Liver (tissue), 9 donors: ENCODE measurements around the gene USH2A. TPM values are rescaled to one million over a fixed set of nuclear protein-coding genes. Genes with fewer than 3 reads are reported as not detected.

Experiments used
- DNase-seq: peaks from one replicate; pipeline ENCODE4 v3.0.0-alpha.2; 2017; ENCODE audit warnings: low spot score
- H3K27ac ChIP-seq, 2 donors: one replicate each; pipeline ENCODE4 v1.7.0; 2013; ENCODE audit warnings: inconsistent platforms in 2 of 2, low read length in 2 of 2, control low read depth in 1 of 2, low read depth in 1 of 2, mild to moderate bottlenecking in 1 of 2
- H3K27me3 ChIP-seq, 4 donors: one replicate each; pipeline versions ENCODE4 v1.6.1 to v1.7.0; 2013; ENCODE audit warnings: low read length in 3 of 4, inconsistent platforms in 1 of 4, mild to moderate bottlenecking in 1 of 4, moderate library complexity in 1 of 4; ENCODE audit not compliant: control insufficient read depth in 4 of 4, insufficient read depth in 4 of 4
- H3K36me3 ChIP-seq, 4 donors: one replicate each; pipeline versions ENCODE4 v1.6.1 to v1.7.0; 2013; ENCODE audit warnings: low read length in 3 of 4, mild to moderate bottlenecking in 3 of 4, low read depth in 1 of 4, moderate library complexity in 1 of 4; ENCODE audit not compliant: control insufficient read depth in 4 of 4, insufficient read depth in 3 of 4
- H3K4me1 ChIP-seq, 4 donors: one replicate each; pipeline versions ENCODE4 v1.6.1 to v1.7.0; 2013; ENCODE audit warnings: low read length in 3 of 4, mild to moderate bottlenecking in 3 of 4, moderate library complexity in 1 of 4; ENCODE audit not compliant: control insufficient read depth in 4 of 4, insufficient read depth in 4 of 4
- H3K4me3 ChIP-seq, 3 donors: one replicate each; pipeline versions ENCODE4 v1.6.1 to v1.7.0; 2013; ENCODE audit warnings: low read length in 3 of 3, control low read depth in 1 of 3, low read depth in 1 of 3, mild to moderate bottlenecking in 1 of 3
- H3K9ac ChIP-seq, 2 donors: one replicate each; pipeline ENCODE4 v1.7.0; 2013; ENCODE audit warnings: low read length in 2 of 2, mild to moderate bottlenecking in 2 of 2, moderate library complexity in 2 of 2, control low read depth in 1 of 2, low read depth in 1 of 2
- H3K9me3 ChIP-seq, 4 donors: one replicate each; pipeline versions ENCODE4 v1.6.1 to v1.7.0; 2013; ENCODE audit warnings: low read length in 3 of 4; ENCODE audit not compliant: control insufficient read depth in 4 of 4
- ATF3 ChIP-seq: IDR thresholded peaks from 2 replicates; pipeline ENCODE4 v1.6.1; 2016; ENCODE audit warnings: antibody characterized with exemption
- CTCF ChIP-seq: fragments of 150-350 bp; IDR thresholded peaks from 2 replicates; pipeline ENCODE4 v1.5.1; 2017; ENCODE audit warnings: improper control_type of control experiment, low read depth, low read length; ENCODE audit not compliant: missing input control
- EGR1 ChIP-seq, 2 donors: IDR thresholded peaks; 2 replicates each; pipeline ENCODE4 v1.6.1; 2016 to 2018; ENCODE audit warnings: antibody characterized with exemption in 2 of 2, low read depth in 2 of 2
- FOXA1 ChIP-seq: IDR thresholded peaks from 2 replicates; pipeline ENCODE4 v1.6.1; 2016; ENCODE audit warnings: antibody characterized with exemption
- FOXA2 ChIP-seq: IDR thresholded peaks from 2 replicates; pipeline ENCODE4 v1.6.1; 2016; ENCODE audit warnings: antibody characterized with exemption
- GABPA ChIP-seq, 2 donors: IDR thresholded peaks in 1 of 2; conservative IDR thresholded peaks in 1 of 2; 2 replicates each; pipeline ENCODE4 v1.6.1; 2016; ENCODE audit warnings: antibody characterized with exemption in 2 of 2, mild to moderate bottlenecking in 1 of 2, moderate library complexity in 1 of 2
- HNF4A ChIP-seq, 2 donors: conservative IDR thresholded peaks; 2 replicates each; pipeline ENCODE4 v1.6.1; 2016; ENCODE audit warnings: antibody characterized with exemption in 2 of 2, mild to moderate bottlenecking in 2 of 2
- HNF4G ChIP-seq: IDR thresholded peaks from 2 replicates; pipeline ENCODE4 v1.6.1; 2016; ENCODE audit warnings: antibody characterized with exemption
- JUND ChIP-seq, 2 donors: IDR thresholded peaks; 2 replicates each; pipeline ENCODE4 v1.6.1; 2016; ENCODE audit warnings: antibody characterized with exemption in 2 of 2
- MAX ChIP-seq: IDR thresholded peaks from 2 replicates; pipeline ENCODE4 v1.6.1; 2016; ENCODE audit warnings: antibody characterized with exemption
- NR2F2 ChIP-seq: IDR thresholded peaks from 2 replicates; pipeline ENCODE4 v1.6.1; 2016; ENCODE audit warnings: antibody characterized with exemption
- RAD21 ChIP-seq, 2 donors: IDR thresholded peaks; 2 replicates each; pipeline ENCODE4 v1.6.1; 2016; ENCODE audit warnings: antibody characterized with exemption in 2 of 2, mild to moderate bottlenecking in 2 of 2
- REST ChIP-seq: IDR thresholded peaks from 2 replicates; pipeline ENCODE4 v1.6.1; 2016; ENCODE audit warnings: antibody characterized with exemption, mild to moderate bottlenecking
- RXRA ChIP-seq, 2 donors: IDR thresholded peaks; 2 replicates each; pipeline ENCODE4 v1.6.1; 2017 to 2018; ENCODE audit warnings: antibody characterized with exemption in 2 of 2, mild to moderate bottlenecking in 1 of 2
- SP1 ChIP-seq: IDR thresholded peaks from 2 replicates; pipeline ENCODE4 v1.6.1; 2018; ENCODE audit warnings: antibody characterized with exemption, mild to moderate bottlenecking
- TAF1 ChIP-seq: conservative IDR thresholded peaks from 2 replicates; pipeline ENCODE4 v1.6.1; 2016; ENCODE audit warnings: antibody characterized with exemption, mild to moderate bottlenecking
- YY1 ChIP-seq: IDR thresholded peaks from 2 replicates; pipeline ENCODE4 v1.6.1; 2016; ENCODE audit warnings: antibody characterized with exemption, mild to moderate bottlenecking
- ZBTB33 ChIP-seq: IDR thresholded peaks from 2 replicates; pipeline ENCODE4 v1.6.1; 2016; ENCODE audit warnings: antibody characterized with exemption
- WGBS: extraction: QIAGEN DNeasy Blood & Tissue Kit; methylation state at CpG from one replicate; pipeline ENCODE4 v1.1.7; 2013; 5-methylcytosine and 5-hydroxymethylcytosine counted together
- polyA plus RNA-seq, 2 donors: library from polyadenylated mRNA; stranded (reverse) in 1 of 2; unstranded in 1 of 2; fragments of 200-250 nt in 1 of 2; fragments of >200 nt in 1 of 2; fragmentation: Nextera tagmentation in 1 of 2; extraction: Ambion mirVana in 1 of 2; gene quantifications; one replicate each; pipeline versions ENCODE4 v1.2.1 to v1.2.3, GENCODE V29; 2013 to 2015
- total RNA-seq, 2 donors: library from RNA; depleted of rRNA; stranded (reverse); fragments of >200 nt; gene quantifications; one replicate each; pipeline ENCODE4 v1.2.3, GENCODE V29; 2014
- donor health status: healthy.
- donor health status: healthy.
- donor health status: healthy.
- donor health status: healthy.
- donor health status: healthy.

USH2A gene
- total and polyA plus RNA-seq, 4 donors = 0.14 to 1.0 (median 0.31) TPM

- Histone ChIP-seq H3K27ac (no peak overlapping the region), H3K36me3 (no peaks in the 10 kb centered on the region), H3K4me1 (peaks cover 3 to 10% (median 8%) of the 10 kb centered on the region in 4 donors), H3K9ac (no peak overlapping the region), H3K27me3 (no peaks in the 10 kb centered on the region), H3K4me3 (no peak overlapping the region), H3K9me3 (no peaks in the 10 kb centered on the region)
- WGBS = 74% methylated on average over 3 of the region's 3 CpGs
- TF ChIP-seq EGR1 (IDR thresholded peaks at IDR 0.05; ENCODE audit: low read depth in 2 of 2) (no peak), ATF3 (no peak), NR2F2 (no peak), YY1 (no peak)
- DNase-seq = no peak
Measured at GRCh38 chr1:215730600-215730999, 692.6 kb downstream of the USH2A start.

GRCh38 chr1:215728169-215728568 is 695.1 kb downstream of the USH2A start:
- TF ChIP-seq HNF4A (conservative IDR thresholded peaks at IDR 0.05) = no peak
- WGBS = 74% methylated on average over 3 of the region's 3 CpGs
- Histone ChIP-seq H3K36me3 (no peaks in the 10 kb centered on the region), H3K9me3 (no peaks in the 10 kb centered on the region), H3K27ac (no peak overlapping the region), H3K4me3 (no peak overlapping the region), H3K9ac (no peak overlapping the region), H3K4me1 (peaks cover 3 to 10% (median 8%) of the 10 kb centered on the region in 4 donors), H3K27me3 (no peaks in the 10 kb centered on the region)
- DNase-seq = no peak

GRCh38 chr1:215720126-215720525 is 703.1 kb downstream of the USH2A start:
- no peaks in the 10 kb centered on the region for H3K9me3 ChIP-seq
- H3K27me3 ChIP-seq = no peaks in the 10 kb centered on the region
- TF ChIP-seq FOXA1 = no peak
- TF ChIP-seq NR2F2 = no peak
- TF ChIP-seq FOXA2 = no peak
- no peak for TF ChIP-seq CTCF
- no peak for TF ChIP-seq YY1
- no peak for TF ChIP-seq RAD21 (IDR thresholded peaks at IDR 0.05)
- no peak for TF ChIP-seq EGR1 (IDR thresholded peaks at IDR 0.05; ENCODE audit: low read depth in 2 of 2)
- TF ChIP-seq ZBTB33 = no peak
- TF ChIP-seq SP1 = no peak
- no peak for TF ChIP-seq ATF3
- TF ChIP-seq HNF4G = no peak
- no peak for TF ChIP-seq MAX
- TF ChIP-seq TAF1 = no peak
- TF ChIP-seq JUND (IDR thresholded peaks at IDR 0.05) = no peak
- no peak for TF ChIP-seq RXRA (IDR thresholded peaks at IDR 0.05)
- TF ChIP-seq HNF4A (conservative IDR thresholded peaks at IDR 0.05) = no peak
- TF ChIP-seq GABPA (IDR thresholded peaks at IDR 0.05 in 1 of 2, conservative IDR thresholded peaks at IDR 0.05 in 1 of 2) = no peak
- TF ChIP-seq REST = no peak
- H3K27ac ChIP-seq = no peak overlapping the region
- no peaks in the 10 kb centered on the region for H3K36me3 ChIP-seq
- no peak for DNase-seq
- no peak overlapping the region for H3K4me3 ChIP-seq
- peaks cover 3 to 16% (median 14%) of the 10 kb centered on the region in 4 donors for H3K4me1 ChIP-seq
- H3K9ac ChIP-seq = no peak overlapping the region
